Lower lobe of right lung (tissue), 2 donors: ENCODE data around the gene UBXN11. TPM values are rescaled to one million over a fixed set of nuclear protein-coding genes. Genes with fewer than 3 reads are reported as not detected.

Source experiments
- ATAC-seq, 2 donors: fragments of 200-7000 bp; cut with Tn5 transposase; one replicate each; pipeline ENCODE4 v1.9.1; 2020 to 2022; ENCODE audit warnings: mild to moderate bottlenecking in 2 of 2, moderate library complexity in 2 of 2
- DNase-seq: peaks from one replicate; pipeline ENCODE4 v3.0.0-alpha.2; 2020
- H3K27ac ChIP-seq: fragments of 200-600 bp; one replicate; pipeline ENCODE4 v1.8.0; 2022
- H3K27me3 ChIP-seq: fragments of 200-600 bp; one replicate; pipeline ENCODE4 v1.8.0; 2022; ENCODE audit warnings: low read depth
- H3K36me3 ChIP-seq: fragments of 200-600 bp; one replicate; pipeline ENCODE4 v1.8.0; 2022; ENCODE audit warnings: mild to moderate bottlenecking
- H3K4me1 ChIP-seq: fragments of 200-600 bp; one replicate; pipeline ENCODE4 v1.8.0; 2022
- H3K4me3 ChIP-seq: fragments of 200-600 bp; one replicate; pipeline ENCODE4 v1.8.0; 2022; ENCODE audit warnings: mild to moderate bottlenecking
- H3K9me3 ChIP-seq: fragments of 200-600 bp; one replicate; pipeline ENCODE4 v1.8.0; 2022
- intact Hi-C: fragments of 100-400 bp; cut with DNase I; formaldehyde crosslinking; loops from one replicate; pipeline ENCODE4 v1.11.0; 2022
- total RNA-seq: library from RNA; stranded (reverse); fragmentation: NEBNext Ultra II Directional; extraction: Animal tissue kit (Norgen Biotek cat#: 25700); gene quantifications from one replicate; pipeline ENCODE4 v1.2.1, GENCODE V29; 2021
- TF ChIP-seq, protein P1 (sequence below): fragments of 200-600 bp; IDR thresholded peaks from one replicate; pipeline ENCODE4 v1.8.0; 2022; ENCODE audit warnings: antibody characterized with exemption, mild to moderate bottlenecking
- donor health status: DM: no; HTN: yes; CAD: no; lungs with severe emphysema.

UBXN11 gene
- total RNA-seq, 1 donor from 2014 or later: 65.1 TPM

DNA sequence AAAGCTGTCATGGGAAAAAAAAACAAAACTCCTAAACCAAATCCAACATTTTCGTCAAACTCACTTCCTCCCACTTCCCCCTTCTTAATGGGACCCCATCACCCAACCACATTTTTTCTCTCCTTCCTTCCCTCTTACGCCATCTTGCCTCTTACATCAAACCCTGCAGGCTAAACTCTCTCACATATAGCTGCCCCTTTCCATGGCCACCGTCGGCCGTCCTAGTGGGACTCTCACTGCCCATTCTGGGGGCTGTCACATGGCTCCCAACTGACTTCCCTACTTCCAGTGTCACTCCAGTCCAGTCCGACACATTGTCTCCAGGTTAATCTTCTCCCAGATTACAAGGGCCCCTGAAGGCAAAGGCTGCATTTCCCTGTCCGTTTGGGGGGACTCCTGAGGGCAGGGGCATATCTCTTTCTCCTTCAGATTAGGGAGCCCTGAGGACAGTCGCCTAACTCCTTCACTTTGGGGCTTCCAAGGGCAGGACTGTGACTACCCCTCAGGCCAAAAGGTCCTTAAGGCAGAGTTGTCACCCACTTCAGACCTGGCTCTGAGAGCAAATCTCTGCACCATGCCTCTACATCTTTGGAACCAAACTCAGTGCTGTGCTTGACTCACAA is 658 bp downstream of the UBXN11 start:
- no peaks in the 10 kb centered on the region for H3K27me3 ChIP-seq
- H3K4me3 ChIP-seq: peak overlapping the region; percentile 80
- no peaks in the 10 kb centered on the region for H3K36me3 ChIP-seq
- TF ChIP-seq, protein P1, sequence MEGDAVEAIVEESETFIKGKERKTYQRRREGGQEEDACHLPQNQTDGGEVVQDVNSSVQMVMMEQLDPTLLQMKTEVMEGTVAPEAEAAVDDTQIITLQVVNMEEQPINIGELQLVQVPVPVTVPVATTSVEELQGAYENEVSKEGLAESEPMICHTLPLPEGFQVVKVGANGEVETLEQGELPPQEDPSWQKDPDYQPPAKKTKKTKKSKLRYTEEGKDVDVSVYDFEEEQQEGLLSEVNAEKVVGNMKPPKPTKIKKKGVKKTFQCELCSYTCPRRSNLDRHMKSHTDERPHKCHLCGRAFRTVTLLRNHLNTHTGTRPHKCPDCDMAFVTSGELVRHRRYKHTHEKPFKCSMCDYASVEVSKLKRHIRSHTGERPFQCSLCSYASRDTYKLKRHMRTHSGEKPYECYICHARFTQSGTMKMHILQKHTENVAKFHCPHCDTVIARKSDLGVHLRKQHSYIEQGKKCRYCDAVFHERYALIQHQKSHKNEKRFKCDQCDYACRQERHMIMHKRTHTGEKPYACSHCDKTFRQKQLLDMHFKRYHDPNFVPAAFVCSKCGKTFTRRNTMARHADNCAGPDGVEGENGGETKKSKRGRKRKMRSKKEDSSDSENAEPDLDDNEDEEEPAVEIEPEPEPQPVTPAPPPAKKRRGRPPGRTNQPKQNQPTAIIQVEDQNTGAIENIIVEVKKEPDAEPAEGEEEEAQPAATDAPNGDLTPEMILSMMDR: no peak
- H3K4me1 ChIP-seq: peaks cover 26% of the 10 kb centered on the region
- no peak for DNase-seq
- peak; percentile 1 to 6 for ATAC-seq
- no peaks in the 10 kb centered on the region for H3K9me3 ChIP-seq
- H3K27ac ChIP-seq: peak overlapping the region; percentile 80
- intact Hi-C loops: no loop called here

DNA sequence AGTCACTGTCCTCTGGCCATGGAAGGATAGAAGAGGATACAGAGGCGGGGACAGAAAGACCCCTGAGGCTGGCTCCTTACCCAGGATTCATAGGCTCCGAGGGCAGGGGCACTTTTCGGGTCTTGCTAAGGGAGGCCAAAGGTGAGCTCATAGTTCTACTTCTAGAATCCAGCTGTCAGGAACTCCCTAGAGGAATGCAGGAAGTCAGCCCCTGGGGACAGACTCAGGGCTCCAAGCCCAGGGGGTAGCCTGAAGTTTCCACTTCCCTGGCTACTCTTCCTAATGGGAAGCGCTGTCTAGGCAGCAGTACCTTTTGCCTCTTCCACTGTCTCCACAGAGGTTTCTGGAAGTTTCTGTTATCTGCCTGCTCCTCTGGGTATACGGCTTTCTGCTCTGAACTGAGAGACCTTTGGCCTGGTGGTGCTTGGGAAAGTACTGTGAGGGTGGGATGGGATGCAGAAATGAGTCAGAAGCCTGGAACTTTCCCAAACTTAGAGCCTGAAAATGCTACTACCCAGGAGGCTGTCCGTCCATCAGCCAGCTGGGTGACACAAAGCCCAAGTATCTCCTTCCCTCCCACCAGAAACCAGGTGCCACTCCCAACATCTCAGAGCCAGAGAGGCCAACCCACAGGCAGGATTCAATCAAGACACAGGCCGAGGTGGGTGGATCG is 3.6 kb downstream of the UBXN11 start:
- ATAC-seq (no peak), DNase-seq (no peak)
- TF ChIP-seq, protein P1: no peak
- no peaks in the 10 kb centered on the region for H3K36me3 ChIP-seq
- H3K4me3 ChIP-seq: no peak overlapping the region
- intact Hi-C loops: no loop called here
- no peak overlapping the region for H3K27ac ChIP-seq
- H3K9me3 ChIP-seq: no peaks in the 10 kb centered on the region
- peaks cover 29% of the 10 kb centered on the region for H3K4me1 ChIP-seq
- no peaks in the 10 kb centered on the region for H3K27me3 ChIP-seq

DNA sequence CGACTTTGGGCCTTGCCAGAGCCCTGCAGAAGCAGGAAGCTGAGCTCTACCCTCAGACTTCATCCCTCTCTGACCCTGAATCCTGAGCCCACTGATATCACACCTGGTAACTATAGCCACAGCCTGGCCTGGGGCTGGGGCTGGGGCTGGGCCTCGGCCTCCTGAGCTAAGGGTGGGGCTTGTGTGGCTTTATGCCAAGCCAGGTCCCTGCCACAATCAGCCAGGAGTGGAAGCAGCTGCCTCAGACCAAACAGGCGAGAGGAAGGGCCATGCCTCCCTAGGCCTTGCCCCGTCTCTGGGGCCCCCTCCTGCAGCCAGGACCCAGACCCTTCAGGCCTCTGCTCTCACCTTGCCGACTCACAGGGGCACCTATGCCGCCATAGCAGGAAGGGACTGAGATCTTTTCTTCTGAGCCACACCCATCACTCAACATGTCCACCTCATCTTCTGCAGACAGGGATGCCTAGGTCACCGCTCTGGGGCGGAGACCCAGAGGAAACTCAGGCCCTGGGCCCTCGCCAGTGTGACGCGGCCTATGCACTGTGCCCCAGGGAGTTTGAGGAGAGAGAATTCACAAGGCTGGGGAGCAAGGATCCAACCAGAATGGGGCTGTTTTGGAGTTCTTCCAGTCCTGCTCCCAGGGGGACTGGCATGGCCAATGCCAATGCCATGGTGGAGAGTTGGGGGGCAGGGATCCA is 5.7 kb downstream of the UBXN11 start:
- Histone ChIP-seq H3K36me3 (peaks cover 11% of the 10 kb centered on the region), H3K9me3 (no peaks in the 10 kb centered on the region), H3K4me1 (peaks cover 13% of the 10 kb centered on the region), H3K27ac (no peak overlapping the region), H3K27me3 (no peaks in the 10 kb centered on the region), H3K4me3 (no peak overlapping the region)
- DNase-seq: no peak
- intact Hi-C loops: no loop called here
- TF ChIP-seq, protein P1: no peak
- ATAC-seq: no peak

DNA sequence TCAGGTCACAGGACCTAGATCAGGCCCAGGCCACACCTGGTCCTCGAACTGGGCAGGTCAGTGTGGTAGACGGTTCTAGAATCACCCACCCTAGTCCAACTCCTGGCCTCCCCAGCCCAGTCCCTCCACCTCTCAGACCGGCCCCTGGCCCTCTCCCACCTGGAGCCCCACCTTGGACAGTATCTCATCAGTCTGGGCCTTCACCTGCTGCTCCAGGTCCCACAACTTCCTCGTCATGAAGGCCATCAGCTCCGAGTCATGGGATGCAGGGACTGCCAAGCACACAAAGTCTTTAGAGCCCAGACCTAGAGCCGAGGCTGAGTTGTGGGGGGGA is 8.7 kb downstream of the UBXN11 start:
- TF ChIP-seq, protein P1: no peak
- intact Hi-C loops: no loop called here
- H3K9me3 ChIP-seq: no peaks in the 10 kb centered on the region
- H3K27me3 ChIP-seq: no peaks in the 10 kb centered on the region
- DNase-seq (no peak), ATAC-seq (no peak)
- peaks cover 4% of the 10 kb centered on the region for H3K4me1 ChIP-seq
- H3K27ac ChIP-seq: no peak overlapping the region
- no peak overlapping the region for H3K4me3 ChIP-seq
- H3K36me3 ChIP-seq: peaks cover 14% of the 10 kb centered on the region

DNA sequence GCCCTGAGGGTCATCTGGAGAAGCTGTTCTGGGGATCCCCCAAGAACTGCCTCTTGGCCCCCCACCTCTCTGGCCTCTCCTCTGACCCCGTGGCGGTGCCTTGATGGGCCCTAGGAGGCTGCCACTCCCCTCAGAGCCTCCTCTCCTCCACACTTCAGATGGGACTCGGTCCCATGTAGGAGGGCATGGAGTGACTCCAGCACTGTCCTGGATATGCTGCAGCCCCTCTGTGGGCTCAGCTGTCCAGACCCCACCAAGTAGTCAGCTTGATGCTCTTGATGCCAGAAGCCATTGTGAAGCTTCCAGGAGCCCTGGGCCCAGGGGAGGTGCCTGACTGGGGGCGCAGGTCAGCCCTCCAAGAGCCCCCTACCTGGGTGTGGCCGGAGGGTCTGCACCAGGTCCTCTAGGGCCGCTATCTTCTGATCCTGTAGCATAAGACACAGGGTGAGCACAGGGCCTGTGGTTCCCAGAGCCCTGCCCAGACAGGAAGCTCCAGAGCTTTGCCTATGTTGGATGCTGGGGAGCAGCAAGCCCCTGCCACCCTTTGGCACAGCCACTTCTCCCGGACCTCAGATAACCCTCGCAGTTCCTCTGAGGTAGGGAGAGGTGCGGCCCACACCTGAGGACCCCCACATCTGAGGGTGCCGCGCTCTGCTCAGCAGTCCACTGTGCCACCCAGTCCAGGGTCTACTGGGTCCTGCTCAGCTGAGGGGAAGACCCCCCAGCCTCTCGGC is 9.2 kb downstream of the UBXN11 start:
- DNase-seq (no peak), ATAC-seq (no peak)
- Histone ChIP-seq H3K27me3 (no peaks in the 10 kb centered on the region), H3K9me3 (no peaks in the 10 kb centered on the region), H3K36me3 (peaks cover 14% of the 10 kb centered on the region), H3K4me1 (peaks cover 4% of the 10 kb centered on the region), H3K4me3 (no peak overlapping the region), H3K27ac (no peak overlapping the region)
- TF ChIP-seq, protein P1: no peak
- intact Hi-C loops: no loop called here
